OCI-LY1 (cell line): ENCODE data around the gene HSFX3.

Source experiments
- EZH2 ChIP-seq: fragments of 200-600 bp; sonication (generic), shearing (Covaris generic); IDR thresholded peaks from 2 replicates; pipeline ENCODE4 v1.8.0; 2017; ENCODE audit warnings: borderline replicate concordance, mixed run types, mild to moderate bottlenecking, antibody characterized with exemption, low read length, moderate library complexity, mixed read lengths
- TF ChIP-seq, protein P1 (sequence below): fragments of 200-600 bp; sonication (generic), shearing (Covaris generic); IDR thresholded peaks from 2 replicates; pipeline ENCODE4 v1.5.1; 2017; ENCODE audit warnings: mild to moderate bottlenecking, antibody characterized with exemption, low read length, moderate library complexity, mixed read lengths

DNA sequence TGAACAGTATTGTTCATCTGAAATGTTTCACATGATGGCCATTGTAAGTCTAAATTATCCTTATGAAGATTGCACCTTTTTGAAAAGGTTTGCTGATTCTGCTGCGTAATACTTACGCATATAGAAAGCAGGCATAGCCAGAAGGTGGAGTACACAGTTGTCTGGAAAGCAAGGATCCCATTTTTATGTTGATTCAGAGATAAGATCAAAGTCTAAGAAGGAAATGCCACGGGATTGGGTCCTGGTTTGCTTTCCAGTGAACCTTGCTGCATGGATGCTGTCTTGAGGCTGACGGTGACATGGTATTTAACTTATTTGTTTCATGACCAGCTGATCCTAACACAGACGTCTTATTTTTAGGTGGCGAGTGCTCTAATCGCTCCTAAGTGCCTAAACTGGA is 22.0 kb upstream of the HSFX3 start:
- TF ChIP-seq, protein P1, sequence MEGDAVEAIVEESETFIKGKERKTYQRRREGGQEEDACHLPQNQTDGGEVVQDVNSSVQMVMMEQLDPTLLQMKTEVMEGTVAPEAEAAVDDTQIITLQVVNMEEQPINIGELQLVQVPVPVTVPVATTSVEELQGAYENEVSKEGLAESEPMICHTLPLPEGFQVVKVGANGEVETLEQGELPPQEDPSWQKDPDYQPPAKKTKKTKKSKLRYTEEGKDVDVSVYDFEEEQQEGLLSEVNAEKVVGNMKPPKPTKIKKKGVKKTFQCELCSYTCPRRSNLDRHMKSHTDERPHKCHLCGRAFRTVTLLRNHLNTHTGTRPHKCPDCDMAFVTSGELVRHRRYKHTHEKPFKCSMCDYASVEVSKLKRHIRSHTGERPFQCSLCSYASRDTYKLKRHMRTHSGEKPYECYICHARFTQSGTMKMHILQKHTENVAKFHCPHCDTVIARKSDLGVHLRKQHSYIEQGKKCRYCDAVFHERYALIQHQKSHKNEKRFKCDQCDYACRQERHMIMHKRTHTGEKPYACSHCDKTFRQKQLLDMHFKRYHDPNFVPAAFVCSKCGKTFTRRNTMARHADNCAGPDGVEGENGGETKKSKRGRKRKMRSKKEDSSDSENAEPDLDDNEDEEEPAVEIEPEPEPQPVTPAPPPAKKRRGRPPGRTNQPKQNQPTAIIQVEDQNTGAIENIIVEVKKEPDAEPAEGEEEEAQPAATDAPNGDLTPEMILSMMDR: no peak
- no peak for TF ChIP-seq EZH2
